Activated naive CD4-positive, alpha-beta T cell treated with anti-CD3 and anti-CD28 coated beads, Interleukin-2, amount 50 U/mL, for 72 hours (primary cell): ENCODE measurements around the gene SLC25A41. TPM values are rescaled to one million over a fixed set of nuclear protein-coding genes. Genes with fewer than 3 reads are reported as not detected.
"Not testable (repeated sequence)": the region's sequence is repeated elsewhere in the genome, so short reads cannot be mapped to it uniquely, and the experiment has no call there.

ENCODE experiments used
- ATAC-seq, 2 donors: fragments of 150-1000 bp; cut with Tn5 transposase; 2 replicates each; pipeline ENCODE4 v1.10.0; 2021; ENCODE audit warnings: mild to moderate bottlenecking in 2 of 2, moderate library complexity in 2 of 2
- DNase-seq, 2 donors: peaks; one replicate each; pipeline ENCODE4 v3.0.0; 2021 to 2022; ENCODE audit warnings: low spot score in 2 of 2
- H3K27ac Mint-ChIP-seq, 2 donors: one replicate each; pipeline ENCODE4 v1.8.0; 2022; ENCODE audit warnings: mild to moderate bottlenecking in 2 of 2, mixed read lengths in 2 of 2
- H3K36me3 Mint-ChIP-seq, 2 donors: one replicate each; pipeline ENCODE4 v1.8.0; 2022; ENCODE audit warnings: mixed read lengths in 2 of 2
- H3K9me3 Mint-ChIP-seq, 2 donors: one replicate each; pipeline ENCODE4 v1.8.0; 2022; ENCODE audit warnings: mixed read lengths in 2 of 2
- total RNA-seq, 2 donors: library from RNA; stranded (reverse); gene quantifications; one replicate each; pipeline ENCODE4 v1.2.3, GENCODE V29; 2022

Gene SLC25A41
- total RNA-seq, 2 donors from 2014 or later, result 0.14 TPM; not detected in 1

- DNase-seq (no peak), ATAC-seq (no peak)
- H3K9me3 Mint-ChIP-seq, result no peaks in the 10 kb centered on the region
- H3K27ac Mint-ChIP-seq, result no peak overlapping the region
- no peaks in the 10 kb centered on the region for H3K36me3 Mint-ChIP-seq
Observed at GRCh38 chr19:6402837-6403608, 30.5 kb downstream of the SLC25A41 start.

GRCh38 chr19:6402058-6402457 is 31.5 kb downstream of the SLC25A41 start:
- ATAC-seq (no peak), DNase-seq (no peak)
- no peaks in the 10 kb centered on the region for H3K9me3 Mint-ChIP-seq
- H3K27ac Mint-ChIP-seq, result no peak overlapping the region
- H3K36me3 Mint-ChIP-seq, result no peaks in the 10 kb centered on the region

- not testable (repeated sequence) for H3K27ac Mint-ChIP-seq, H3K9me3 Mint-ChIP-seq, DNase-seq, ATAC-seq, H3K36me3 Mint-ChIP-seq
Observed at GRCh38 chr19:6400062-6400944, 33.3 kb downstream of the SLC25A41 start.

GRCh38 chr19:6396305-6396704 is 37.3 kb downstream of the SLC25A41 start:
- no peaks in the 10 kb centered on the region for H3K9me3 Mint-ChIP-seq
- no peak overlapping the region for H3K27ac Mint-ChIP-seq
- no peak for ATAC-seq
- peaks cover 17 to 22% of the 10 kb centered on the region in 2 donors for H3K36me3 Mint-ChIP-seq
- no peak for DNase-seq

GRCh38 chr19:6394831-6395230 is 38.7 kb downstream of the SLC25A41 start:
- no peak for DNase-seq
- peak overlapping the region in 1 of 2 donors; percentile 93 for H3K27ac Mint-ChIP-seq
- peaks cover 22 to 28% of the 10 kb centered on the region in 2 donors for H3K36me3 Mint-ChIP-seq
- H3K9me3 Mint-ChIP-seq, result no peaks in the 10 kb centered on the region
- no peak for ATAC-seq

- no peak for DNase-seq
- H3K36me3 Mint-ChIP-seq, result peaks cover 22 to 28% of the 10 kb centered on the region in 2 donors
Observed at GRCh38 chr19:6393983-6394412, 39.6 kb downstream of the SLC25A41 start.

GRCh38 chr19:6393074-6393982 is 40.2 kb downstream of the SLC25A41 start, which contains the start of gene GTF2F1:
Gene GTF2F1, minus strand, starts transcription at chr19:6393164. Its CDS starts 169 bp downstream, at chr19:6392995.
- Mint-ChIP-seq H3K9me3 (no peaks in the 10 kb centered on the region), H3K27ac (peak within 1 kb of the TSS; percentile 93 to 96), H3K36me3 (peaks cover 22 to 31% of the 10 kb centered on the region in 2 donors)
- DNase-seq, result peak; percentile 91 to 92
- peak; percentile 87 to 95 for ATAC-seq

More at GRCh38 chr19:6393983-6394412, 39.6 kb downstream of the SLC25A41 start:
- Mint-ChIP-seq H3K9me3 (no peaks in the 10 kb centered on the region), H3K27ac (peak overlapping the region; percentile 93 to 96)
- ATAC-seq, result no peak

- Mint-ChIP-seq H3K36me3 (peaks cover 22 to 34% of the 10 kb centered on the region in 2 donors), H3K27ac (peak overlapping the region; percentile 93 to 96), H3K9me3 (no peaks in the 10 kb centered on the region)
- DNase-seq (no peak), ATAC-seq (no peak)
Observed at GRCh38 chr19:6392221-6393073, 41.1 kb downstream of the SLC25A41 start.

- DNase-seq (no peak), ATAC-seq (no peak)
- Mint-ChIP-seq H3K27ac (peak overlapping the region in 1 of 2 donors; percentile 44), H3K36me3 (peaks cover 14 to 34% of the 10 kb centered on the region in 2 donors), H3K9me3 (no peaks in the 10 kb centered on the region)
Observed at GRCh38 chr19:6387372-6387771, 46.2 kb downstream of the SLC25A41 start.

GRCh38 chr19:6384381-6384780 is 49.2 kb downstream of the SLC25A41 start:
- peaks cover 10 to 35% of the 10 kb centered on the region in 2 donors for H3K36me3 Mint-ChIP-seq
- DNase-seq, result no peak
- ATAC-seq, result no peak
- H3K27ac Mint-ChIP-seq, result peak overlapping the region in 1 of 2 donors; percentile 29
- no peaks in the 10 kb centered on the region for H3K9me3 Mint-ChIP-seq

- H3K36me3 Mint-ChIP-seq, result peaks cover 10 to 31% of the 10 kb centered on the region in 2 donors
- DNase-seq, result no peak
- no peak for ATAC-seq
- H3K9me3 Mint-ChIP-seq, result no peaks in the 10 kb centered on the region
- peak overlapping the region in 1 of 2 donors; percentile 49 for H3K27ac Mint-ChIP-seq
Observed at GRCh38 chr19:6383188-6383587, 50.4 kb downstream of the SLC25A41 start.

GRCh38 chr19:6381030-6381750 is 52.4 kb downstream of the SLC25A41 start:
- peaks cover 10 to 29% of the 10 kb centered on the region in 2 donors for H3K36me3 Mint-ChIP-seq

GRCh38 chr19:6379744-6380143 is 53.8 kb downstream of the SLC25A41 start:
- peaks cover 10 to 25% of the 10 kb centered on the region in 2 donors for H3K36me3 Mint-ChIP-seq

More at GRCh38 chr19:6381030-6381750, 52.4 kb downstream of the SLC25A41 start:
- peak in 1 of 2 donors; percentile 22 for ATAC-seq
- H3K9me3 Mint-ChIP-seq, result no peaks in the 10 kb centered on the region
- no peak for DNase-seq
- no peak overlapping the region for H3K27ac Mint-ChIP-seq

GRCh38 chr19:6378486-6378885 is 55.1 kb downstream of the SLC25A41 start:
- no peak overlapping the region for H3K27ac Mint-ChIP-seq
- no peak for ATAC-seq
- no peaks in the 10 kb centered on the region for H3K9me3 Mint-ChIP-seq
- H3K36me3 Mint-ChIP-seq, result peaks cover 10 to 22% of the 10 kb centered on the region in 2 donors
- no peak for DNase-seq

More at GRCh38 chr19:6379744-6380143, 53.8 kb downstream of the SLC25A41 start:
- ATAC-seq (no peak), DNase-seq (no peak)
- Mint-ChIP-seq H3K27ac (no peak overlapping the region), H3K9me3 (no peaks in the 10 kb centered on the region)

GRCh38 chr19:6378041-6378440 is 55.5 kb downstream of the SLC25A41 start:
- DNase-seq (no peak), ATAC-seq (no peak)
- Mint-ChIP-seq H3K36me3 (peaks cover 10 to 18% of the 10 kb centered on the region in 2 donors), H3K27ac (peak overlapping the region in 1 of 2 donors; percentile 9), H3K9me3 (no peaks in the 10 kb centered on the region)
